Renal pelvis (tissue), 4 donors: ENCODE data around the gene GDF10. TPM values are rescaled to one million over a fixed set of nuclear protein-coding genes. Genes with fewer than 3 reads are reported as not detected.

Source experiments
- DNase-seq: peaks from one replicate; pipeline ENCODE4 v3.0.0-alpha.2; 2013
- polyA plus RNA-seq, 3 donors: library from polyadenylated mRNA; unstranded; fragments of 120-200 nt; gene quantifications; one replicate each; pipeline ENCODE4 v1.2.1, GENCODE V29; 2013; ENCODE audit not compliant: insufficient read length in 3 of 3

Gene GDF10
- polyA plus RNA-seq, 3 donors = 1.4 to 2.3 (median 1.7) TPM

DNA sequence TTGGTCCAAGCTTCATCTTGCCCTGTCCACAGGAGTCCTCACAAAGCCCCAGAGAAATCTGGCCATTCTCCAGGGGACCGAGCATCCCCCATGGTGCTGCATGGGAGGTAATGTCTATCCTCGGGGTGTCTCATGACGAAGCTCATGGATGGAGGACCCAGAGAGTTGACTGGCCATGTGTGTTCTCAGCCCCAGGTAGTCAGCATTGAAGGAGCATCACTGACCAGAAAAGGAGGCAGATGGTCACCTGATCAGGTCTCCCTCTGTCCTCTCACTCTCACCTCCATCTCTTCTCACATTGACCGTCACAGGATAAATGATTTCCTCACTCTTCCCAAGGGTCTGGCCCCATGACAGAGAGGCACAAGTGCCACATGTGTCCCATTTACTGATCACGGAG, 33.4 kb upstream of the GDF10 start:
- DNase-seq = no peak

DNA sequence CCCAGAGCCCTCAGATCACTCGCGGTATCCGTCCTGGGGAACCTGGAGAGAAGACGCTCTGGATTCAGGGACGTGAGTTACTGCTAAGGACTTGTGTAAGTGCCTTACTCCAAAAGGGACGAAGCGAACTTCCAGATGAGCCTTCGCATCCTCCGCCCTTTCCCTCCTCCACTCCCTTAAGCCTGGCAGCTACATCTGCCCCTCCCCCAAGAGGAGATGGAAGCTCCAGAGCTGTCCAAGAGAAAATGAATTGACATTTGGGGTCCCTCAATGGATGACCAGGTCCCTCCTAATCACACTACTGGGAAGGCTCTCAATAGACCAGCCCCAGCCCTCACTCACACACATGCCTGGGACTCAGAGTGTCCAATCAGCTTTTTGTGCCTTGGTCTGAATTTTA, 31.3 kb upstream of the GDF10 start:
- DNase-seq = no peak

GRCh38 chr10:47269294-47269693, 30.7 kb upstream of the GDF10 start:
- DNase-seq = no peak

- DNase-seq = no peak
Observed at GRCh38 chr10:47276071-47276470, 23.9 kb upstream of the GDF10 start.

- DNase-seq = no peak
Observed at GRCh38 chr10:47276576-47277351, 23.2 kb upstream of the GDF10 start.

DNA sequence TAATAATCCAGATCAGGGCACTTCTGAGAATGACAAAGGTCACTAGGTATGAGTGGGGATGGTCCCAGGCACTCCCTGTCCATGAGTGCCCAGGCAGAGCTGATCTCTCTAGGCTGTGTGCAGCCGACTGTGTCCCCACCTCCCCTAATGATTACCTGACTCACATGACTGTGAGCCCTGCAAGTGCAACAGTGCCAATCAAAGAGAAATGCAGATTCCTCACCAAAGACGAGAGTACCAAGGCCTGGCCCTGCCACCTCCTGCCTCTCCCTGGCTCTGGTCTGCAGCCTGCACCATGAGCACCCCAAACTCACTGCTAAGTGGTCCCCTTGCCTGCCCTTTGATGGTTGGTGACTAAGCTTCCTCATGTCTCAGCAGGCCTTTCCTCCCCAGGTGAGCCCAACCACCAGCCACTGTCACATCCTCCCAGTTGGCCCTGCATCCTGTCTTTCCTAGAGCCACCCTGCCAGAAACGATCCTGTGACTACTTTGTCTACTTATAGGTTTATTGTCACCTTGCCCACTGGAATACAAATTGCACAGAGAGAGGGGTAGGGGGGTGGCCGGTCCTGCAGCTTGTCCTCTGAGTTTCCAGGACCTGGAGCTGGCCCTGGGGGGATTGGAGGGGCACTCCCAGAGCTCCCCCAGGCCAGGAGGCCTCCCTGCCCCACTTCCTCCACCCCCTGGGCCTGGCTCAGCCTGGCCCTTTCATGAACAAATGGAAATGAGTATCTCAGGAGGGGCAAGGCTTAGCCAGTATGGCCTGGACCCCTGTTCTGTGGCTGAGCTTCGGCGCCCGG, 22.4 kb upstream of the GDF10 start:
- no peak for DNase-seq

DNA sequence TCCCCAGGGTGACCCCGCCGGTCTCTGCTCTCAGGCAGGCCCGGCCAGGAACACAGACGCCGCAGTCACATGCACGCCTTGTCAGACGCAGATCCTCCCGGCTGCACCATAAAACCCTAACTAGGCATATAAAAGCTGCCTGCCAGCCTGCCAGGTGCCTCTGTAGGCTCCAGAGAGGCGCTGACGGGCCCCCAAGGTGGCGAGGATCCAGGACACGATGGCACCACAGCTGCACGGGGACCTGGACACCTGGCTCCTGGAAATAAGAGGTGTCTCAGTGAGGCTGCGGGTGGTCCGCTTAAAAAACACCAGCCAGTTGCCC, 21.9 kb upstream of the GDF10 start:
- no peak for DNase-seq

DNA sequence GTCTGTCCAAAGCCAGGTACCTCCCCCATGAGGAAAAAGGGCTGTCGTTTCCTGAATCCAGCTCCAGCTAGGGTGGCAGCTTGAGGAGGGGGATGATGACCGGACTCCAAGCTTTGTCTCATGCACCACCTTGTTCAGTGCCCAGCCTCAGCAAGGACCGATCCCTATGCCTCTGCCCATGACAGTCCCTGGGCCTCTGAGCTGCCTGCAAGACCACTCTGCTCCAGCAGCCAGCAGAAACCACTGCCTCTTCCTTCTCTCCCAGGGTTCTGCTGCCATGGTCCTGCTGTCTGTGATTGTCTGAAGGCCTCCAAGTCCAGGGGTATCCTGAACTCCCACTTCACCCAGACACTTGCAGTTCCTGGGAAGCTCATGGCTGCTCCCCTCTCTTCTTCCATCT, 21.3 kb upstream of the GDF10 start:
- no peak for DNase-seq

DNA sequence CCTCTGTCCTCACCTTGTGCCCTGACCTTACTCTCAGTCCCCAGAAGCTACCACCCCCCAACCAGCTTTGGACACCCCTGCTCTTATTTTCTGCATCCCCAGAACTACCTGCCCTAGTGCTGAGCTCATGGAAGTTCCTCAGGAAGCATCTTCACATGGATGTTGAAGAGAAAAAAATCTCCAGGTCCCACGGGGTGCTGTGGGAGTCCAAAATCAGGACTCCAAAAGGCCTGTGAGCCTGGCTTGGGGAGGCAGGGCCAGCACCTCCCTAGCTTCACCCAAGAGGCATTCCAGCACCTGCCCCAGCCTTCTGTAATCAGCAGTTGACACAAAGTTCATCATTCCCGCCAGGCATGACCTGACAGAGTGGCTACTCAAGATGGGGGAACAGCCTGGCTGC, 20.7 kb upstream of the GDF10 start:
- DNase-seq = no peak

DNA sequence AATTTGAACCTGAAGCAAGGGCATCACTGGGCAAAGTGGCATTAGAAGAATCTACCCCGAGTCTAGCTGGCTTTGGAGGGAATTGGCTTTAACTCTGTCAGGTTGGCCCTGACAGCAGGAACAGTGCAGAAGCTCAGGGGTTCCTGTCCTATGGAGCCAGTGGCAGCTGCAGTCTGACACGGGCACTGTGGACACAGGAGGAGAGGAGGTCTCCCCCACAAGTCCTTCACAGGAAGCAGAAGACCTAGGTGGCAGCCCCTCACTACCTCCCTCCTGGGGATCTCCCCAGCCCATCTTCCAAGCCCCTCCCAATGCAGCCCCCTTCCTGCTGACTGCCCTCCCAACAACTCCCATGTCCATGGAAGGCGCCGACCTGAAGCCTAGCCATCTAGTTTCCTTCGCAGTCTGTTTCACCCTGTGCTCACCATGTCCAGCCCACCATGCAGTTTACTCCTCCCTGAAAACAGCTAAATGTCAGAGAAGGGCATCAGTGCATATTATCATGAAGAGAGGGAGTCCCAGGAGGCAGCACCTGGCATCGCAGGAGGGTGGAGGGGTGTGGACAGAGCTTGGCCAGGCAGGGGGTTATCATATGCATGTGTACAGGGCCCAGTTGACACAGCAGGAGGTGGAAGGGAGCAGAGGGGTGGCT, 17.9 kb upstream of the GDF10 start:
- DNase-seq = no peak

DNA sequence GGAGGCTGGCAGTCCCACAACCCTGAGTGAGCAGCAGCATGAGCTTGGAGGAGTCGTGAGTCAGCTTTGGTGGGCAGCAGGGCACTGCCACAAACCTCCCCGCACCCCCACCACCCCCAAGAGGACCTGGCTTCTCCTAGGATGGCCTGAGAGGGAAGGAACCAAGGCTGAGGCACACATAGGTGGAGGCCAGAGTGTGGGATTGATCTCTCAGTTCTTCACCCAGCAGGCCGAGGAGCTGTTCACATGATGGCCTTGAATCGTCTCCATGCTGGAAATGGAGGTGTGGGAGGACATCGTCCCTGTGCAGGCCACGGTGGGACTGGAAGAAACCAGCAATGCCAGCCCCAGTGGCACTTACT, 17.4 kb upstream of the GDF10 start:
- DNase-seq = no peak

- no peak for DNase-seq
Observed at GRCh38 chr10:47283101-47283630, 16.8 kb upstream of the GDF10 start.

GRCh38 chr10:47283848-47284247, 16.1 kb upstream of the GDF10 start:
- DNase-seq = no peak

DNA sequence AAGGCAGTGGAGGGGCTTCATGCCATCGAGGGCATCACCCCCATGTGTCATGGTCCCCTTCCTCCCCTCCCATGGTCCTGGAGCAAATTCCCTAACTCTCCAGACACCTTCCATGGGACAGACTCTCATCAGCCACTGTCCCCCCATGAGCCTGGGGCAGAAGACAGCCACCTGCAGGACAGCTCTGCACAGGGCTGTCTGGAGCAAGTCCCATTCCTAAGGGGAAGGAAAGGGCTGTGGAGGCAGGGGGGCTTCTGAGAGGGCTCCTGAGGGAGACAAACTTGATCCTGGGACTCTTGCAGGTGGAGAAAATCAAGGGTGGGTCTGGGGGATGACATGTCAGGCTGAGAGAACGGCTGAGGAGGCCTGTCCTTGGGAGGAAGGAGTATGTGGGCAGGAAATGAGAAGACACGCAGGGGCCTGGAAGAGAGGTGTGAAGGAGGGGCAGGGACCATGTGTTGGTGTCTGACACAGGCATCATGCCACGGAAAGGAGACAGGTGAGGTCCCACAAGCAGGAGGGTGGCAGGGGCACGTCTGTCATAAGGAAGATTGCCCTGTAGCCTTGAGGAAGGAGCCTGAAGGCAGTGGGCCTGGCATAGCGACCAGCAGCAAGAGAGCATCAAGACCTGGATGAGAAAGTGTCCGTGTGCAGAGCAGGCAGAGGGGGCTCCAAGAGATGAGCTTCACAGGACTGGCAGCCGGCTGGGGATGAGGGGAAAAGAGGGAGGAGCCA, 14.4 kb upstream of the GDF10 start:
- DNase-seq = no peak

GRCh38 chr10:47286116-47286505, 13.9 kb upstream of the GDF10 start:
- no peak for DNase-seq

GRCh38 chr10:47286591-47287315, 13.2 kb upstream of the GDF10 start:
- DNase-seq = no peak

DNA sequence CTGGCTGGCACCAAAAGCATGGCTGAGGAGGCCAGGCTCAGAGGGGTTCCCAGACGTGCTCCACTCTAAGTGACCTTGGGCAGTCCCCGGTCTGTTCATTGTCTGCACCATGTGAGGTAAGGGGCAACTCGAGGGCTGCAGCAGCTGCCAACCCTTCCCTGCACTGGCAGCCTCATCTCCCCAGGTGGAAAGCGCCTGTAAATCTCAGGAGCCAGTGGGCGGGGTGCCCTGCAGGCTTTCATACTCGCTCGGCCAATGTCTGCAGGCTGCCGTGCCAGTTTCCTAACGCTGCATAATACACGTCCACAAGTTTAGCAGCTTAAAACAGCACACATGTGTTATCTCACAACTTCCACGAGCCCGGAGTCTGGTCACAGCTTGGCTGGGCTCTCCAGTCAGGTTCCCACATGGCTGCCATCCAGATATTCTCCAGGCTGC, 12.6 kb upstream of the GDF10 start:
- no peak for DNase-seq

DNA sequence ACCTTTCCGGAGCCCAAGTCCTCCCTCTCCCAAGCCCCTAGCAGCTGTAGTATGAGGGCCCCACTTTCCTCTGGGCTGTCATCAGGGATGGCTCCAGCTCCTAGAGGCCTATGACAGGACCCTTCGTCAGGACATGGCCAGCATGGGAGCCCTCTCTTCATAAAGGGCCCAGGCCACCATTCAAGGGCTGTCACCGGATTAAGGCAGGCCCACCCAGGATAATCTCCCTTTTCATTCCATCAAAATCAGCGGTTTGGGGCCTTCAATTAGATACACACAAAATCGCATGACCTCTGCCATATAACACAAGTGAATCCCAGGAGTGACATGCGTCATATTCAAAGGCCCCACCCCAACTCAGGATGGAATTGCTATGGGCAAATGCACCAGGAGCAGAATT, 12.2 kb upstream of the GDF10 start:
- no peak for DNase-seq

- DNase-seq = no peak
Observed at GRCh38 chr10:47288236-47288635, 11.8 kb upstream of the GDF10 start.

GRCh38 chr10:47288916-47289495, 11.0 kb upstream of the GDF10 start:
- no peak for DNase-seq

GRCh38 chr10:47289921-47290320, 10.1 kb upstream of the GDF10 start:
- DNase-seq = no peak
